Measurements from ENCODE around the gene RAC3. TPM values are rescaled to one million over a fixed set of nuclear protein-coding genes. Genes with fewer than 3 reads are reported as not detected.

RAC3 gene
- total RNA-seq, 1 donor, result 0.63 TPM

DNA sequence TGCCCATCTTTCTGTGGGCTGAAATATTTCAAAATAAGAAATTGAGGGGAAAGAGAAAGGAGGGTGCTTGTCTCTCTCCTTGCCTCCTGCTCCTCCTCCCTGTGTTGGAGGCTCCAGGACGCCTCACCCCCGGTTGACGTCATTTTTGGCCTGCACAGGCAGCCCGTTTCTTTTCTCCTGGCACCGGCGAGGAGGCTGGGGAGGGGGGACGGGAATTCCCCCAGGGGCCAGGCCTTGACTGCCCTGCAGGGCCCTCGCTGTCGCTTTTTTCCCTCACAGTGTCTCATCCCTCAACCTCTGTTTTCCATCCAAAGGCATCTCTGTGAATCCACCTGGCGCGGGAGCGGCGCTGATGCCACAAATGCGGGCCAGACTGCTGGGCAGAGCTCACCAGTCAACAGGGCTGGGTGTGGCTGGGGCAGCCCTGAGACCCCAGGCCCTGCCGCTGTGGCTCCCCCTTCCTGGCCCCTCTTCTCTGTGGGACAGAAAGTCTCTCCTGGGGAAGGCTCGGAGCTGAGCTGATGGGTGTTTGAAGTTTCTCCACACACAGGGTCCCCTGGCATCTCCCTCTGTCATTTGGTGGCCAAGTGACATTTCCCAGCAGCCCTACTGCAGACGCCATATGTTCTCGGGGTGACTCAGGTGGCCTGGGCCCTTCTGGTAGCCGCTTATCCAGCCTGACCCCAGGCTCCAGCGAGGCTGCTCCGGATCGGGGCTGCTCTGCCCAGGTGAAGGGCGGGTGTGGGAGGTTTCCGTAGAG, 24.8 kb upstream of the RAC3 start:
- H3K9me3 ChIP-seq (ENCODE audit: low read depth, low read length), result no peaks in the 10 kb centered on the region

DNA sequence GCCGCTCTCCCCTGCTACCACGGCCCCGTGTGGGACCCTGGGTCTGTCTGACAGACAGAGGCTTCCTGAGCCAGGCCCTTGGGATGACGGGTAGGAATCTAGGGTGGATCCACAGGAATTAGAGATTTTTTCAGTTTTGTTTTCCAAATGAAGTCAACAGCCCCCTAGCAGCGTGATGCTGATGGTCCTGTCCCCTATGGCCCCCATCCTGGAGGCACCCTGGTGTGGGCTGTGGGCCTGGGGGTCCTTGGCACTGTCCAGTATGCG, 24.3 kb upstream of the RAC3 start:
- Histone ChIP-seq H3K4me1 (ENCODE audit: insufficient read depth, low read length) (no peaks in the 10 kb centered on the region), H3K27me3 (ENCODE audit: insufficient read depth, low read length) (no peaks in the 10 kb centered on the region), H3K9me3 (ENCODE audit: low read depth, low read length) (no peaks in the 10 kb centered on the region), H3K4me3 (ENCODE audit: low read length) (no peak overlapping the region)

More for the DNA sequence above, 24.8 kb upstream of the RAC3 start:
- Histone ChIP-seq H3K4me1 (ENCODE audit: insufficient read depth, low read length) (no peaks in the 10 kb centered on the region), H3K4me3 (ENCODE audit: low read length) (no peak overlapping the region), H3K27me3 (ENCODE audit: insufficient read depth, low read length) (no peaks in the 10 kb centered on the region)

DNA sequence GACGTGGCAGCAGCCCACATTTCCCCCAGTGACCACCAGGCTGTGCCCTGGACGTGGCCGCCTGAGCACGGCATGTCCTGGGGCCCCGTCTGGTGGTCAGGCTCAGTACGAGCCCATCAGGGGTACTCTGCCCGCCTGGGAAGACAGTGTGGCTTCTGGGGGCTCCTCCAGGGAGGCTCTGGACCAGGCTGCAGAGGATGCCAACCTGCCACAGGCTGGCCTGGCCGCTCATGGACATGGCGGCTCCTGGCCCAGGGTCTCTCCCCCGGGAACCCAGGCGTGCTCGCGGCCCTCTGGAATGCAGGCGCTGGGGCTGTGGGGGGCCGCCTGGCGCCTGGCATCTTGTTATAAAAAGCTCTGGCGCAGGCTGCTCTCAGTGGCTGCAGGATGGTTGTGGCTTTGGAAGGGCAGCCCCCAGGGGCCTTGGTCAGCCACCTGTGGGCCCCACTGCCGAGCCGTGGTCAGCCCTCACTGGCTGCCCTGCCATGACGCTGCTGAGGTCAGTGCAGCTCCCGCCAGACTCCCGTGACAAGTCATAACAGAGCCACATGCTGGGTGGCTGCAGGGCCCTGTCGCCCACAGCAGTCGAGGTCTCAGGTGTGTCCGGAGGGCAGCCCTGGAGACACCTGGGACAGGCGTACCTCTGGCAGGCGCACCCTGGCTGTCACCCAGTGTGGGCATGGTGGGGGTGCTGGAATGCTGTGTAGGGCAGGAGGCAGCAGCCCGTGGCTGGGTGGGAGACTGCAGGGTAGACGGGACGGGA, 23.8 kb upstream of the RAC3 start:
- H3K4me1 ChIP-seq (ENCODE audit: insufficient read depth, low read length), result no peaks in the 10 kb centered on the region
- H3K27me3 ChIP-seq (ENCODE audit: insufficient read depth, low read length), result no peaks in the 10 kb centered on the region
- H3K9me3 ChIP-seq (ENCODE audit: low read depth, low read length), result no peaks in the 10 kb centered on the region
- no peak overlapping the region for H3K4me3 ChIP-seq (ENCODE audit: low read length)

DNA sequence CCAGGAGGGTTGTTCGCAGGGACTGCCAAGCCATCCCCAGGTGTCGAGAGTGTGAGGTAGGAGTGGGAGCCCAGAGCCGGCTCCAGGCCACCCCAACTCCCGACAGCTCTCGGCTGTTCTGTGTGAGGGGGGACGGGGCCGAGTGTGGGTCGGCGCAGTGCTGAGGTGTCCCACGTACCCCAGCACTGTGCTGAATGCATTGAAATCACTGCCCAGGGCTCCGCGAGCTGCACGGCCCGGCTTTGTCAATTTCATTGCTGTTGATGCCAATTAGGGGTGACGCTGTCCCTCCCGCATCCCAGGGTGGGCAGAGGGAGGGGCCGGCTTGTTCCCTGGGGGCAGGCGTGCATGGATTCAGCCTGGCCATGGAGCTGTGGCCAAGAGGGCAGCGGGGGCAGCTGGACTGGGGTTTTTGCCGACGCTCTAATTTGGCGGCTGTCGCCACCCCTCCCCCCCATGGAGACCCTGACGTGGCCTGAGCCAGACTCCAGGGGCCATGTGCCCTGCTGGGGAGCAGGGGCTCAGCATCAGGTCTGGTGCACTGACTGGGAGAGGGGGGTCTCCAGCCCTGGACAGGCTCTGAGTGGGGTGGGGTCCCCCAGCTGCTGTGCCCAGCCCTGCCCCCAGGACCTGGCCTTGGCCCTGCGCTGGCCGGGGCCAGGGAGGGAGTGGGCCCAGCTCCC, 23.1 kb upstream of the RAC3 start:
- H3K4me3 ChIP-seq (ENCODE audit: low read length), result no peak overlapping the region
- no peaks in the 10 kb centered on the region for H3K27me3 ChIP-seq (ENCODE audit: insufficient read depth, low read length)
- no peaks in the 10 kb centered on the region for H3K4me1 ChIP-seq (ENCODE audit: insufficient read depth, low read length)
- H3K9me3 ChIP-seq (ENCODE audit: low read depth, low read length), result no peaks in the 10 kb centered on the region

DNA sequence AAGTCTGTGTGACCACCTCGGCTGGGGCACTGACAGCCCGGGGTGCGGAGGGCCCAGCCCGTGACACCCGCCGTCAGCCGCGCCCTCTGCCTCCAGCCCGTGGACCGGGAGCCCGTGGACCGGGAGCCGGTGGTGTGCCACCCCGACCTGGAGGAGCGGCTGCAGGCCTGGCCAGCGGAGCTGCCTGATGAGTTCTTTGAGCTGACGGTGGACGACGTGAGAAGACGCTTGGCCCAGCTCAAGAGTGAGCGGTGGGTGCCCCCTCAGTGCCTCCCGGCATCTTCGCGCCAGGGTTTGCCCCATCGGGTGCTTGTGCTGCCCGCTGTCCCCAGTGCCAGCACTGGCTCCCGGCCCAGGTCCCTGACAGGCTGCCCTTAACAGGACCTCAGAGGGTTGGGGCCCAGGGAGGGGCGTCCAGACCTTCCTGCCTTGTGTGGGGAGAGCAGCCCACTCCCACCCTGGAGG, 22.5 kb upstream of the RAC3 start:
- H3K9me3 ChIP-seq (ENCODE audit: low read depth, low read length), result no peaks in the 10 kb centered on the region
- H3K27me3 ChIP-seq (ENCODE audit: insufficient read depth, low read length), result no peaks in the 10 kb centered on the region
- no peaks in the 10 kb centered on the region for H3K4me1 ChIP-seq (ENCODE audit: insufficient read depth, low read length)
- no peak overlapping the region for H3K4me3 ChIP-seq (ENCODE audit: low read length)

DNA sequence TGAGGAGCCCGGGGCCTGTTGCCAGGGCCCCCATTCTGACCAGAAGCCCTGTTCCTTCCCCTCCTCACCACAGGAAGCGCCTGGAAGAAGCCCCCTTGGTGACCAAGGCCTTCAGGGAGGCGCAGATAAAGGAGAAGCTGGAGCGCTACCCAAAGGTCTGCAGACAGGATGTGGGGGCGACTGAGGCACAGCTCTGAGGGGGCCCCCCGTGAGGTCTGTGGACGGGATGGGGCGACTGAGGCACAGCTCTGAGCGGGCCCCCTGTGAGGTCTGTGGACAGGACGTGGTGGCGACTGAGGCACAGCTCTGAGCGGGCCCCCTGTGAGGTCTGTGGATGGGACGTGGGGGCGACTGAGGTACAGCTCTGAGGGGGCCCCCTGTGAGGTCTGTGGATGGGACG, 22.1 kb upstream of the RAC3 start:
- H3K4me1 ChIP-seq (ENCODE audit: insufficient read depth, low read length), result no peaks in the 10 kb centered on the region
- no peaks in the 10 kb centered on the region for H3K27me3 ChIP-seq (ENCODE audit: insufficient read depth, low read length)
- H3K4me3 ChIP-seq (ENCODE audit: low read length), result no peak overlapping the region
- H3K9me3 ChIP-seq (ENCODE audit: low read depth, low read length), result no peaks in the 10 kb centered on the region

DNA sequence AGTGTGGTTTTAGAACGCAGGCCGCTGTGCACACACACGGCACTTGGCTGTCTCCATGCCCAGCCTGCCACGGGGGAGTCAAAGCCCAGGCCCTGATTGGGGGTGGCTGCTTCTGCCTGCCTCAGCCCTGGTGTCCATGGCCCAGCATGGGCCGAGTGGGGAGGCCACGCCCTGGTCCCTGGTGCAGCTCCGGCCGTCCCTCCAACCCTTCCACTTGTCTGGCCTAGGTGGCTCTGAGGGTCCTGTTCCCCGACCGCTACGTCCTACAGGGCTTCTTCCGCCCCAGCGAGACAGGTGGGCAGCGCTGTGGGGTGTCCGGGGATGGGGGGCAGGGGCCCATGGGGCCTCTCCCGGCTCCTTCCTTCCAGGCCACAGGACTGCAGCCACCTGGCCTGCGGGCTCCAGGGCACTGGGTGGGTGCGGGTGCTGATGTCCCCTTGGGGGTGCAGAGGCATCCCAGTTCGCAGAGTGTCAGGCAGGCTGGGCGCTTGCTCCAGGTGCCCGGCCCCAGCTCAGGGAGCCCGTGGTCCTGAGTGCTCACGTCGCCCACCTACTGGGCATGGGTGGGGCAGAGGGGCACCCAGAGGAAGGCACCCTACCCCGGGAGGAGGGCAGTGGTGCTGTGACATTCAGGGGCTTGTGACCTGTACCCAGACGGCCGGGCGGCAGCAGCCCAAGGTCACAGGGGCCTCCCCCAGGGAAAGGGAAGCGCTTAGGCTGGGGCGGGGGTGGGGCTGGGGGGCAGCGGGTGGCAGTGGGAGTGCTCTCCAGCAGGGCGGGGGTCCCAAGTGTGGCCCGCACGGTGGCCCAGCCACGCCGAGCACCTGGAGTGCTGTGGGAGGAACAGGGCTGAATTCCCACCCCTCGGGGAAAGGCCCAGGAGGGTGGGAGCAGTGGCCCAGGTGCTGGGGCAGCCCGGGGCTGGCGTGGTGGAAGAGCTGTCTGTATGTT, 20.6 kb upstream of the RAC3 start:
- H3K9me3 ChIP-seq (ENCODE audit: low read depth, low read length), result no peaks in the 10 kb centered on the region
- H3K4me3 ChIP-seq (ENCODE audit: low read length), result no peak overlapping the region
- H3K4me1 ChIP-seq (ENCODE audit: insufficient read depth, low read length), result no peaks in the 10 kb centered on the region
- H3K27me3 ChIP-seq (ENCODE audit: insufficient read depth, low read length), result no peaks in the 10 kb centered on the region

DNA sequence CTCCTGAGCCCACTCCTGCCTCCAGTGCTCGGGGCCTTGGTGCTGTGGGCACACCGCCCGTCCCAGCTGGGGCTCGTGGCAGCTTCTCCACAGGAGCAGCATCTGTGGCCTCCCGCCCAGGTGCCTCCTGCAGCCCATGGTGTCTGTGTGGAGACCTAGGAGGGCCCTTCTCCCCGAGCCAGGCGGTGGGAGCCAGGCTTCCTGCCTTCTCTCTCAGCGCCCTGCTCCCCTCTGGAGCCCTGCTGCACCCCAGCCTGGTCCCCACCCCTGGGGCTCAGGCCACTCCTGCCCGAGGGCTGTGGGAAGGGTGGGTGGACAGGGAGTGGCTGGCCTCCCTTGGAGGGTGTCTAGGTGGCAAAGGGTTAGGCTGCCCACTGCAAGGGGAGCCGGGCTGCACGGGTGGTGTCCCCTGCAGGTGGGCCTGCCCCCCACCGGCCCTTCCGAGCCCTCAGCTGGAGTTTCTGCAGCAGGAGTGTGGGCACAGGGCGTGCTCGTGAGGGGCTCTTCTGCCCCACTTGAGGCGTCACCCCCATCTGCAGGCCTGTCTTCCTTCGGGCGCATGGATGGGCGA, 19.8 kb upstream of the RAC3 start:
- no peak overlapping the region for H3K4me3 ChIP-seq (ENCODE audit: low read length)
- no peaks in the 10 kb centered on the region for H3K27me3 ChIP-seq (ENCODE audit: insufficient read depth, low read length)
- H3K9me3 ChIP-seq (ENCODE audit: low read depth, low read length), result no peaks in the 10 kb centered on the region
- no peaks in the 10 kb centered on the region for H3K4me1 ChIP-seq (ENCODE audit: insufficient read depth, low read length)

DNA sequence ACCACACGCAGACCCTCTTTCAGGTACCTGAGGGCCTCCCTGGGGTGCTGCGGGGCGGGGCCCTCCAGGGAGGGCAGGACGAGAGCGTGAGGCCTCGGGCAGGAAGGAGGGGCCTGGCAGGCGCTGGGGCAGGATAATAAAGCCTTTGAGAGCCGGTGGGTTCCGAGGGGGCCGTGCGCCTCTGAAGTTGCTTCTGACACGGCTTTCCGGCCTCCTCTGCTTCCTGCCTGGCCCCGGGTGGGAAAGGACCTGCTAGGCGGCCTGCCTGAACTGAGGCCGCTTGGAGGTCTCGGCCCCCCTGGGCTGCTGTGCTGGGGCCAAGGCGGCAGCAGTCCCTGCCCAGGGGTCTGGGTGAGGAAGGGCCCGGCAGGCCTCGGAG, 19.2 kb upstream of the RAC3 start:
- Histone ChIP-seq H3K4me3 (ENCODE audit: low read length) (no peak overlapping the region), H3K4me1 (ENCODE audit: insufficient read depth, low read length) (no peaks in the 10 kb centered on the region), H3K27me3 (ENCODE audit: insufficient read depth, low read length) (no peaks in the 10 kb centered on the region), H3K9me3 (ENCODE audit: low read depth, low read length) (no peaks in the 10 kb centered on the region)

DNA sequence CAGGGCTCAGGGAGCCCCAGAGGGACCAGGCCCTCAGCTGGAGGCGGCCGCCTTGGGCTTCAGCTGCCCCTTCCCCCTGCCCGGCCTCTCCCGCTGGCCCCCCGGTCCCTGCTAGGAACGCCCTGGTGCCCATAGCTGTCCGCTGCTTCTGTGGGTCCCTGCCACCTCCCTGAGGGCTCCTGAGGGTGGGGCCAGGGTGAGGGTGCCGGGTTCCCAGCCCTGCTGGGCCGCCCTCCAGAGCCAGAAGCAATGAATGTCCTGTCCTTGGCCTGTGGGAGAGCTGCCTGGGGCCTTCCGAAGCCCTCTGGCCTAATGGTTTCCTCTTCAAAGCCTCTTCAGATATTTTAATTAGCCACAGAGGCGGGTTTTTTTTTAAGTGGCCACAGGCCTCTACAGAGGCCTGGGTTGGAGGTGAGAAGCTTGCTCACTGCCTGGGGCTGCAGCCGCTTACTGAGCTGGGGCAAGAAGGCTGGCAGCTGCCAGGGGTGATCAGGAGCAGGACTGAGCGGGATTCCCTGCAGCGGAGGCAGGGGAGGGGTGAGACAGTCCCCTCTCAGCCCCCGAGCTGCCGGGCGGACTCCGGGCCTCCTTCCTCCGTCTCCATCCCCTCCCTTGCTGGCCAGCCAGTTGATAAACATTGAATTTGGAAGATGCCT, 18.7 kb upstream of the RAC3 start:
- no peaks in the 10 kb centered on the region for H3K4me1 ChIP-seq (ENCODE audit: insufficient read depth, low read length)
- no peaks in the 10 kb centered on the region for H3K9me3 ChIP-seq (ENCODE audit: low read depth, low read length)
- no peaks in the 10 kb centered on the region for H3K27me3 ChIP-seq (ENCODE audit: insufficient read depth, low read length)

DNA sequence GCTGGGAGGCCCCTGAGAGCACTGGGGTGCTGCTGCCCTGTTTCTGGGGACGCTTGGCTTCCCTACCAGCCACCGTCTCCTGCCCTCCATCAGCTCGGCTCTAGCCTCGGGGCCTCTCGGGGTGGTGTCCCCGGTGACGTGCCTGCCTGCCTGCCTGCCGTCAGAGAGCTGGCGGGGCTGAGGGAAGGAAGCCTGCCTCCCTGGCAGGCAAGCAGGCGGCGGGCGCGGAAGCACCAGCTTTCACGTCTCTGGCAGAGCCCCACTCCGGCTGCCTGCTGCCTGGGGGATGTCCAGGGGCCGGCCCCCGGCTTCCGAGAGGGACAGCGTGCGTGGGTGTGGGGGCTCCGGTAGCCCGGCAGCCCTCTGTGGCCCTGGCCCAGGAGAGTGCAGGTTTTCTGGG, 18.1 kb upstream of the RAC3 start:
- Histone ChIP-seq H3K4me1 (ENCODE audit: insufficient read depth, low read length) (no peaks in the 10 kb centered on the region), H3K9me3 (ENCODE audit: low read depth, low read length) (no peaks in the 10 kb centered on the region), H3K4me3 (ENCODE audit: low read length) (no peak overlapping the region), H3K27me3 (ENCODE audit: insufficient read depth, low read length) (no peaks in the 10 kb centered on the region)

More for the DNA sequence above, 18.7 kb upstream of the RAC3 start:
- no peak overlapping the region for H3K4me3 ChIP-seq (ENCODE audit: low read length)

DNA sequence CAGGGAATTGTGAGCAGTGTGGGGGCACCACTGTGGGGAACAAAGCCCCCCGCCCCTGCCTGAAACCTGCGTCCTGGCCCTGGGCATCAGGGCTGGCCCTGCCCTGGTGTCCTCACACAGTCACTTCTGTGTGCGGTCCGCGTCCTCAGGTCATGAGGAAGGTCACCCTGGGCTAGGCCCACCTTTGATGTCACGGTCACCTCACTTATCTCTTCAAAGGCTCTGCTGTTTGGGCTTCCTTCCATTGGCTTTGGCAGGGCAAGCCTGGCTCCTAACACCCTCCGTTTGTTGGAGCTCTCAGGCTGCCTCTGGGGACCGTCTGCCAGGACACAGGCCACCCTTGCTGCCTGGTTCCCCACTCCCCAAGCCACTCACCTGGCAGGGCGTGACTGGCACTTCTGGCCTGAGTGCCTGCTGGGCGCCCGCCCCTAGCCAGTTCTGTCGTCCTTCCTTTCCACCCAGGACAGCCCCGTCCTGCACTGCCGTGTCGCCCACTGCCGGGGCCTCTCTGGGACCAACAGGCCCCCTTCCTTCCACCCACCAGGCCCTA, 17.6 kb upstream of the RAC3 start:
- no peaks in the 10 kb centered on the region for H3K4me1 ChIP-seq (ENCODE audit: insufficient read depth, low read length)
- H3K27me3 ChIP-seq (ENCODE audit: insufficient read depth, low read length), result no peaks in the 10 kb centered on the region
- no peaks in the 10 kb centered on the region for H3K9me3 ChIP-seq (ENCODE audit: low read depth, low read length)
- no peak overlapping the region for H3K4me3 ChIP-seq (ENCODE audit: low read length)

DNA sequence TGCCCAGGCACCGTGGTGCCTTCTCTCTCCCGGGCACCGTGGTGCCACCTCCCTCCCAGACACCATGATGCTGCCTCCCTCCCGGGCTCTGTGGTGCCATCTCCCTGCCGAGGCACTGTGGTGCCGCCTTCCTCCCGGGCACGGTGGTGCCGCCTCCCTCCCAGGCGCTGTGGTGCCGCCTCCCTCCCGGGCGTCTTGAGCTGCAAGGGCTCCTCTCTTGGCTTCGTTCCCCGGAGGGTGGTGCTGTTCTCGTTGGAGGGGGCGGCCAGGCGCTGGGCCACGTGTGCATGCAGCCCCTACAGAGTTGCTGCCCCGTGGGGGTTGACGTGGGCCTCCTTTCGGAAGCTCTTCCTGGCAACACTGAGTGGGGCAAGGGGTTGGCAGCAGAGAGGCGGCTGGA, 17.0 kb upstream of the RAC3 start:
- Histone ChIP-seq H3K9me3 (ENCODE audit: low read depth, low read length) (no peaks in the 10 kb centered on the region), H3K4me3 (ENCODE audit: low read length) (no peak overlapping the region), H3K27me3 (ENCODE audit: insufficient read depth, low read length) (no peaks in the 10 kb centered on the region), H3K4me1 (ENCODE audit: insufficient read depth, low read length) (no peaks in the 10 kb centered on the region)

DNA sequence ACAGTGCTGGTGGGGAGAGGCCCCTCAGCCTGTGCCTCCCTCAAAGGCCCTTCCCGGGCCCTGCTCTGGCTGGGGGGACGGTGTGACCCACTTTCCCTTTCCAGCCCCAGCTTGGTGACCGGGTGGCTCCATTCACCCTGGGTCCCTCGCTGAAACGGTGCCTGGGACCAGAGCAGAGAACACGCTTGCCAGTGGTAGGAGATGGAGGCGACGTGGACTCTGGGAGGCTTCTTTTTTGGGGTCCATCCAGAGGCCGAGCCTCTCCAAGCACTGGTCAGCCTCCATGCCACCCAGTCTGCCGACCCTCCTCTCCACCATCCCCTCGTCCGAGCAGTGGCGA, 16.5 kb upstream of the RAC3 start:
- Histone ChIP-seq H3K4me3 (ENCODE audit: low read length) (no peak overlapping the region), H3K27me3 (ENCODE audit: insufficient read depth, low read length) (no peaks in the 10 kb centered on the region), H3K4me1 (ENCODE audit: insufficient read depth, low read length) (no peaks in the 10 kb centered on the region), H3K9me3 (ENCODE audit: low read depth, low read length) (no peaks in the 10 kb centered on the region)

Measured in mononuclear cell (primary cell).